Testis (tissue), 3 donors: ENCODE measurements around the gene GABBR2. TPM values are rescaled to one million over a fixed set of nuclear protein-coding genes. Genes with fewer than 3 reads are reported as not detected.

Source experiments
- DNase-seq: peaks from one replicate; pipeline ENCODE4 v3.0.0-alpha.2; 2019
- H3K27ac ChIP-seq, 2 donors: fragments of 200-600 bp; sonication (generic); one replicate each; pipeline ENCODE4 v1.5.1; 2019
- H3K27me3 ChIP-seq: fragments of 200-600 bp; sonication (generic); one replicate; pipeline ENCODE4 v1.5.1; 2019
- H3K36me3 ChIP-seq: fragments of 200-600 bp; sonication (generic); one replicate; pipeline ENCODE4 v1.5.1; 2017; ENCODE audit warnings: low read depth; ENCODE audit errors: missing control alignments
- H3K4me1 ChIP-seq: fragments of 200-600 bp; sonication (generic); one replicate; pipeline ENCODE4 v1.5.1; 2019
- H3K4me3 ChIP-seq, 2 donors: fragments of 200-600 bp; sonication (generic); one replicate each; pipeline ENCODE4 v1.5.1; 2017 to 2019
- H3K9me3 ChIP-seq: fragments of 200-600 bp; sonication (generic); one replicate; pipeline ENCODE4 v1.5.1; 2017
- CTCF ChIP-seq, 3 experiments: fragments of 450-650 bp in 2 of 3; fragments of 200-600 bp in 1 of 3; sonication (generic) in 1 of 3; IDR thresholded peaks; one replicate each; pipeline ENCODE4 v1.5.1; 2016 to 2019; ENCODE audit warnings: antibody characterized with exemption in 3 of 3, mild to moderate bottlenecking in 2 of 3, moderate library complexity in 1 of 3
- POLR2A ChIP-seq: fragments of 450-650 bp; IDR thresholded peaks from one replicate; pipeline ENCODE4 v1.6.1; 2017; ENCODE audit warnings: antibody characterized with exemption, mild to moderate bottlenecking, moderate library complexity
- WGBS, 2 donors: methylation state at CpG; one replicate each; pipeline ENCODE4 v1.1.5; 2018; 5-methylcytosine and 5-hydroxymethylcytosine counted together
- intact Hi-C: fragments of 100-400 bp; cut with DNase I; formaldehyde crosslinking; loops from one replicate; pipeline ENCODE4 v1.15.1; 2023; ENCODE audit warnings: low total_unique reads
- polyA plus RNA-seq: library from polyadenylated mRNA; stranded (reverse); fragments of 350-450 nt; fragmentation: Illumina TruSeq; extraction: RNeasy Lipid Tissue Mini Kit (QIAGEN cat#74804); gene quantifications from one replicate; pipeline ENCODE4 v1.2.3, GENCODE V29; 2014; ENCODE audit warnings: low read depth, low replicate concordance; ENCODE audit not compliant: insufficient read depth
- total RNA-seq, 2 donors: library from RNA; depleted of rRNA; stranded (reverse); fragments of >200 nt; gene quantifications; one replicate each; pipeline ENCODE4 v1.2.3, GENCODE V29; 2016

GABBR2 gene
- total and polyA plus RNA-seq, 3 donors from 2014 or later: 3.0 to 8.1 (median 6.9) TPM

- Histone ChIP-seq H3K4me1 (no peaks in the 10 kb centered on the region), H3K4me3 (no peak overlapping the region), H3K27me3 (no peaks in the 10 kb centered on the region), H3K27ac (no peak overlapping the region), H3K36me3 (no peaks in the 10 kb centered on the region), H3K9me3 (no peaks in the 10 kb centered on the region)
- TF ChIP-seq CTCF (IDR thresholded peaks at IDR 0.05) (no peak), POLR2A (no peak)
- intact Hi-C loops: no loop called here
- WGBS, 2 donors: 90 to 94% methylated on average over 2 of the region's 2 CpGs
- no peak for DNase-seq
Observed at GRCh38 chr9:98635374-98635773, 73.4 kb downstream of the GABBR2 start.

- DNase-seq: no peak
- Histone ChIP-seq H3K27me3 (no peaks in the 10 kb centered on the region), H3K4me3 (no peak overlapping the region), H3K4me1 (no peaks in the 10 kb centered on the region), H3K36me3 (no peaks in the 10 kb centered on the region), H3K27ac (no peak overlapping the region), H3K9me3 (no peaks in the 10 kb centered on the region)
- no peak for TF ChIP-seq CTCF (IDR thresholded peaks at IDR 0.05)
- TF ChIP-seq POLR2A: no peak
- intact Hi-C loops: no loop called here
- 66 to 71% methylated on average over 7 of the region's 7 CpGs for WGBS, 2 donors
Observed at GRCh38 chr9:98634685-98635336, 73.9 kb downstream of the GABBR2 start.

- intact Hi-C loops: no loop called here
- Histone ChIP-seq H3K36me3 (no peaks in the 10 kb centered on the region), H3K4me3 (no peak overlapping the region), H3K27me3 (no peaks in the 10 kb centered on the region), H3K9me3 (no peaks in the 10 kb centered on the region), H3K4me1 (no peaks in the 10 kb centered on the region), H3K27ac (no peak overlapping the region)
- TF ChIP-seq POLR2A (no peak), CTCF (IDR thresholded peaks at IDR 0.05) (no peak)
- 83 to 84% methylated on average over 4 of the region's 4 CpGs for WGBS, 2 donors
- no peak for DNase-seq
Observed at GRCh38 chr9:98632839-98633238, 75.9 kb downstream of the GABBR2 start.

DNA sequence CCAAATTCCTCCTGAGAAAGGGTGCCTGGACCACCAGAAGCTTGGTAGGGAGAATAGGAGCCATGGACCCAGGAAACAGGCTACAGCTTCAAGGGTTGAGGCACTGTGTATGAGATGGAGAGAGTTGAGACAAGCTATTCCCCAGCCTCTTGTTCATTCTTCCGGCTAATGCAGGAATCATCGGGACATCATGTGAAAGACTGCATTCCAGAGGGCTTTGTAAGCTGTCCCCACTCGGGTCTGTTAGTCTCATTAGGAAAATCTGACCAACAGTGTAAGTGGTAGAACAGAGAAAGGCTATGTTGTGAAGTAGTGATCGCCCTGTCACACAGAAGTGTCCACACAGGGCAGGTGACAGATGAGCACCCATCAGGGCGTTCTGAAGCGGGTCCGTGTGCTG, 81.4 kb downstream of the GABBR2 start:
- peaks cover 8% of the 10 kb centered on the region for H3K4me1 ChIP-seq
- TF ChIP-seq CTCF (IDR thresholded peaks at IDR 0.05) (no peak), POLR2A (no peak)
- DNase-seq: no peak
- H3K36me3 ChIP-seq: no peaks in the 10 kb centered on the region
- WGBS, 2 donors: 69 to 83% methylated on average over 7 of the region's 7 CpGs
- H3K27me3 ChIP-seq: no peaks in the 10 kb centered on the region
- H3K9me3 ChIP-seq: no peaks in the 10 kb centered on the region
- intact Hi-C loops: no loop called here
- peak overlapping the region; percentile 75 to 83 for H3K27ac ChIP-seq
- no peak overlapping the region for H3K4me3 ChIP-seq

- H3K27me3 ChIP-seq: no peaks in the 10 kb centered on the region
- no peak for TF ChIP-seq CTCF (IDR thresholded peaks at IDR 0.05)
- TF ChIP-seq POLR2A: no peak
- H3K9me3 ChIP-seq: no peaks in the 10 kb centered on the region
- intact Hi-C loops: no loop called here
- peaks cover 8% of the 10 kb centered on the region for H3K4me1 ChIP-seq
- H3K4me3 ChIP-seq: no peak overlapping the region
- H3K36me3 ChIP-seq: no peaks in the 10 kb centered on the region
- WGBS, 2 donors: 78 to 82% methylated on average over 5 of the region's 5 CpGs
- no peak for DNase-seq
- no peak overlapping the region for H3K27ac ChIP-seq
Observed at GRCh38 chr9:98625728-98626127, 83.0 kb downstream of the GABBR2 start.
